ENCODE results near the gene PPM1A.

- TF ChIP-seq EP300 (IDR thresholded peaks at IDR 0.05) (no peak), CTCF (IDR thresholded peaks at IDR 0.05) (no peak)
Measured at GRCh38 chr14:60287452-60287851, 38.4 kb downstream of the PPM1A start.

Measured in tibial nerve (tissue), 4 donors.